ENCODE measurements around the gene RNF169. TPM values are rescaled to one million over a fixed set of nuclear protein-coding genes. Genes with fewer than 3 reads are reported as not detected.

The RNF169 gene
- total RNA-seq, 2 experiments from 2014 or later, result 15.2 to 16.6 TPM

DNA sequence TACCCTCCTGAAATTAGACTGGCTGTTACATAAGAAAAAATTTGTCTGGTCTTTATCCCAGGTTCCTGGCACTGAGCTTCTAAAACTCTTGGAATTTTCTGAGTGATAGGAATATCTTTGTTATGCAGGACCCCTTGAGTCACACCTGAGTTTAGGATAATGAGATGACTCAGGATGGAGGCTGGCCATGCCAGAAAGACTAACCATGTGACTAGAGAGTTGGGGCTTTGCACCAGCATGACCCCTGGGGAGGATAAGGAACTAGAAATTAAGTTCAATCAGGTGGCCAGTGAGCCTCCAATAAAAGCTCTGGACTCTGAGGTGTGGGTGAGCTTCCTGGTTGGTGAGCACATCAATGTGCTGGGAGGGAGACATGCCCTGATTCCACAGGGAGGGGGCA is 112.1 kb downstream of the RNF169 start:
- Mint-ChIP-seq H3K36me3 (ENCODE audit: low read depth) (peaks cover 83% of the 10 kb centered on the region), H3K27ac (no peak overlapping the region), H3K27me3 (ENCODE audit: low read depth) (no peaks in the 10 kb centered on the region), H3K4me1 (ENCODE audit: low read depth) (peaks cover 4% of the 10 kb centered on the region), H3K4me3 (no peak overlapping the region), H3K9me3 (ENCODE audit: insufficient read depth) (peaks cover 15% of the 10 kb centered on the region)
- ChIA-PET CTCF (no interaction called here), POLR2A (no interaction called here)
- ATAC-seq (no peak), DNase-seq (no peak)

- DNase-seq (no peak), ATAC-seq (no peak)
- no peaks in the 10 kb centered on the region for H3K4me1 Mint-ChIP-seq (ENCODE audit: low read depth)
- ChIA-PET CTCF (no interaction called here), POLR2A (no interaction called here)
- no peak overlapping the region for H3K4me3 Mint-ChIP-seq
- H3K27me3 Mint-ChIP-seq (ENCODE audit: low read depth), result no peaks in the 10 kb centered on the region
- H3K36me3 Mint-ChIP-seq (ENCODE audit: low read depth), result peaks cover 92% of the 10 kb centered on the region
- peaks cover 33% of the 10 kb centered on the region for H3K9me3 Mint-ChIP-seq (ENCODE audit: insufficient read depth)
- H3K27ac Mint-ChIP-seq, result no peak overlapping the region
Observed at GRCh38 chr11:74863410-74863809, 114.8 kb downstream of the RNF169 start.

- Mint-ChIP-seq H3K9me3 (ENCODE audit: insufficient read depth) (peaks cover 48% of the 10 kb centered on the region), H3K27ac (no peak overlapping the region), H3K36me3 (ENCODE audit: low read depth) (peaks cover 94% of the 10 kb centered on the region), H3K4me3 (no peak overlapping the region), H3K4me1 (ENCODE audit: low read depth) (no peaks in the 10 kb centered on the region), H3K27me3 (ENCODE audit: low read depth) (no peaks in the 10 kb centered on the region)
- no peak for DNase-seq
- POLR2A ChIA-PET, result no interaction called here
- CTCF ChIA-PET, result no interaction called here
- no peak for ATAC-seq
Observed at GRCh38 chr11:74866557-74866956, 117.9 kb downstream of the RNF169 start.

GRCh38 chr11:74870485-74870884 is 121.8 kb downstream of the RNF169 start:
- ATAC-seq, result no peak
- no peak for DNase-seq
- ChIA-PET POLR2A (no interaction called here), CTCF (interaction anchor here (1.4 to 3.3 kb wide), 3 partner anchors 131 to 168 kb away, joined by 3 to 22 read pairs (median 5); no protein-coding TSS in a partner anchor)
- H3K36me3 Mint-ChIP-seq (ENCODE audit: low read depth), result peaks cover 87% of the 10 kb centered on the region
- H3K9me3 Mint-ChIP-seq (ENCODE audit: insufficient read depth), result peaks cover 47% of the 10 kb centered on the region
- no peak overlapping the region for H3K4me3 Mint-ChIP-seq
- H3K27ac Mint-ChIP-seq, result no peak overlapping the region
- no peaks in the 10 kb centered on the region for H3K27me3 Mint-ChIP-seq (ENCODE audit: low read depth)
- no peaks in the 10 kb centered on the region for H3K4me1 Mint-ChIP-seq (ENCODE audit: low read depth)

DNA sequence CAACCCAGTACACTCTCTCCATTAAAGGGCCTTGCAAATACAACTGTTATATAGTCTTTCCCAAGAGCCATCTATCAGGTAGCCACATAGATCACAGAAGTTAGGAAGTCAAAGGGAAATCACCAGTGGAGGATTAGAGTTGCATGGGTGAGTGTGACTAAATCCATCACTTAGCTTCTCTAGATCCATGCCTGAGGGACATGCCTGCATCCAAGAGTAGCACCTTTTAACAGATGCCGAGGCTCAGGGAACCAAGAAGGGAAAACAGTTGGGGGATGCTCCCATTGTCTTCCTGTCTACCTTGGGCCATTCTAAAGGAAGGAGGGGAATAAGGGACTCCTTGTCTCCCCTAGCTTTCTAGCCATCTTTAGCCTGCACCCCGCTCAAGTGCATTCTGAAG is 122.4 kb downstream of the RNF169 start:
- ChIA-PET CTCF (interaction anchor here (1.4 to 3.3 kb wide), 3 partner anchors 132 to 169 kb away, joined by 3 to 22 read pairs (median 5); no protein-coding TSS in a partner anchor), POLR2A (no interaction called here)
- ATAC-seq, result no peak
- H3K9me3 Mint-ChIP-seq (ENCODE audit: insufficient read depth), result peaks cover 47% of the 10 kb centered on the region
- H3K27me3 Mint-ChIP-seq (ENCODE audit: low read depth), result no peaks in the 10 kb centered on the region
- no peaks in the 10 kb centered on the region for H3K4me1 Mint-ChIP-seq (ENCODE audit: low read depth)
- H3K36me3 Mint-ChIP-seq (ENCODE audit: low read depth), result peaks cover 87% of the 10 kb centered on the region
- no peak overlapping the region for H3K4me3 Mint-ChIP-seq
- no peak overlapping the region for H3K27ac Mint-ChIP-seq
- no peak for DNase-seq

DNA sequence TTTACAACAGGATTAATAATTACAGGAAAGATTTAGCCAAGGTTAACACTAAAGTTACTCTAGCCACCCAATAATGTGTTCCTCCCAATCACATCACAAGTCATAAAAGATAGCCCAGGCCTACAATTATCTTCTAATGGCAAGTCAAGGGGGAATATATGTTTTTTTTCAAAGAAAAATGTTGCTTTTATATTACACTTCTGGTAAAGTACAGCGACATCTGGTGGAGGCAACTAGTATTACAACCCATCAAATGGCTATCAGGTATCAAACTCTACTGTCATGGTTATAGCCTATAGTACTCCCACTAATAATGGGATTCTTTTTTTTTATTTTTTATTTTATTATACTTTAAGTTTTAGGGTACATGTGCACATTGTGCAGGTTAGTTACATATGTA is 128.5 kb downstream of the RNF169 start:
- Mint-ChIP-seq H3K27me3 (ENCODE audit: low read depth) (no peaks in the 10 kb centered on the region), H3K4me1 (ENCODE audit: low read depth) (no peaks in the 10 kb centered on the region), H3K4me3 (no peak overlapping the region), H3K9me3 (ENCODE audit: insufficient read depth) (peaks cover 15% of the 10 kb centered on the region), H3K27ac (no peak overlapping the region), H3K36me3 (ENCODE audit: low read depth) (peaks cover 42% of the 10 kb centered on the region)
- ATAC-seq, result no peak
- CTCF ChIA-PET, result no interaction called here
- POLR2A ChIA-PET, result no interaction called here
- peak; percentile 34 for DNase-seq

Small RNA genes within 50 kb of the gene (microRNA-seq; reads per million reads assigned to microRNA genes)
- gene MIR4696, result not detected

Other genes with a start within 250 kb of the RNF169 start
- 10 to 100 TPM; 45.4 to 50.4 TPM for gene POLD3, start 156.3 kb upstream of the RNF169 start, total RNA-seq
- gene CHRDL2, start 17.4 kb upstream of the RNF169 start, total RNA-seq, result not detected
- 10 to 100 TPM; 16.6 to 19.0 TPM for gene XRRA1, start 200.2 kb downstream of the RNF169 start, total RNA-seq
- gene SPCS2, start 200.4 kb downstream of the RNF169 start, total RNA-seq, result 100 to 1,000 TPM; 149 to 156 TPM
- gene NEU3, start 240.1 kb downstream of the RNF169 start, total RNA-seq, result 10 to 100 TPM; 15.8 to 16.7 TPM

Data from activated CD8-positive, alpha-beta T cell treated with anti-CD3 and anti-CD28 coated beads, Interleukin-2, amount 10 ng/mL, durations not matched to agents 7 days and 5 days (primary cell).